BJ (cell line): ENCODE results near the gene KRT20. TPM values are rescaled to one million over a fixed set of nuclear protein-coding genes. Genes with fewer than 3 reads are reported as not detected.

Source experiments
- CTCF ChIA-PET: fragments of 350-600 bp; formaldehyde crosslinking; extraction: SDS; loops from one replicate; lab custom pipeline; 2021; ENCODE audit warnings: antibody characterized with exemption, inconsistent platforms; lab: Yijun Ruan, JAX
- POLR2A ChIA-PET: fragments of 300-600 bp; sonication (Branson Sonifier 250); formaldehyde crosslinking; extraction: SDS; loops from one replicate; lab custom pipeline; 2021; ENCODE audit warnings: antibody characterized with exemption; lab: Charles Lee
- DNase-seq: peaks from one replicate; pipeline ENCODE4 v3.0.0-alpha.2; 2011; ENCODE audit warnings: low read depth
- H3K27me3 ChIP-seq: 2 replicates; pipeline ENCODE4 v1.6.0; 2011; ENCODE audit warnings: low read length; ENCODE audit not compliant: control insufficient read depth, insufficient read depth
- H3K36me3 ChIP-seq: 2 replicates; pipeline ENCODE4 v1.5.1; 2011; ENCODE audit warnings: low read length; ENCODE audit not compliant: control insufficient read depth, insufficient read depth
- H3K4me3 ChIP-seq: 2 replicates; pipeline ENCODE4 v1.5.1; 2011; ENCODE audit warnings: low read depth, mild to moderate bottlenecking, control low read depth, low read length
- CTCF ChIP-seq: IDR thresholded peaks from 2 replicates; pipeline ENCODE4 v1.5.1; 2011; ENCODE audit warnings: low read depth, mild to moderate bottlenecking, control low read depth, inconsistent platforms, low read length, moderate library complexity; ENCODE audit not compliant: insufficient read depth
- polyA plus RNA-seq: library from polyadenylated mRNA; depleted of rRNA; stranded (reverse); fragments of >200 nt; gene quantifications from 2 replicates; pipeline ENCODE4 v1.2.3, GENCODE V29; 2011

Gene KRT20
- polyA plus RNA-seq, 1 experiment: not detected

DNA sequence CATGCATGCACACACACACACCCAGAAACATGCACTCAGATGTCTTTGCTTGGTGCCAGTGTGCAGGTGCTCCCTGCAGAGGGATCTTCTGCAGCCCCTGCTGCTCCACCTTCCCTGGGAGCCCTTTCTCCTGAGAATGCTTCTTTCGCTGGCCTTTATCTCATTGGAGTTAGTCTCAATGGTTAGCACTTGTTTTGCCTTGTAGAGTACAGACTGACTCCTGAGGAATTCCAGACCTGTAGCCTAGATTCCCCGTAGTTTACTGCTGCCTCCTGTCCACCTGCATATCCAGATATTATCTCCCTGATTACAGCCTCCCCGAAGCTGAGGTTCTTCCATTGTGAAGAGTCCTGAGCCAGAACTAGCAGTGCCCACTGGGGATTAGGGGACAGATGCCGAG, 14.9 kb downstream of the KRT20 start:
- CTCF ChIA-PET: interaction anchor here (1.0 kb wide), 1 partner anchor 795 kb away, joined by 3 read pairs; no protein-coding TSS in a partner anchor
- DNase-seq: no peak
- Histone ChIP-seq H3K36me3 (no peaks in the 10 kb centered on the region), H3K4me3 (no peak overlapping the region), H3K27me3 (no peaks in the 10 kb centered on the region)
- TF ChIP-seq CTCF: no peak
- POLR2A ChIA-PET: no interaction called here

- no peaks in the 10 kb centered on the region for H3K36me3 ChIP-seq
Observed at GRCh38 chr17:40866838-40867237, 18.2 kb downstream of the KRT20 start, which contains the start of gene KRT12. TSS of gene KRT12 (minus strand) at chr17:40867223. CDS start at chr17:40867186, 37 bp downstream.

GRCh38 chr17:40864661-40865390, 20.2 kb downstream of the KRT20 start:
- H3K27me3 ChIP-seq: no peaks in the 10 kb centered on the region
- CTCF ChIA-PET: interaction anchor here (1.1 to 2.6 kb wide), 2 partner anchors 684 to 783 kb away, joined by 5 to 8 read pairs; no protein-coding TSS in a partner anchor
- DNase-seq: no peak
- TF ChIP-seq CTCF: no peak
- no peak overlapping the region for H3K4me3 ChIP-seq
- H3K36me3 ChIP-seq: no peaks in the 10 kb centered on the region
- POLR2A ChIA-PET: interaction anchor here (0.6 kb wide), 1 partner anchor 9 kb away, joined by 3 read pairs; no protein-coding TSS in a partner anchor

More at GRCh38 chr17:40866838-40867237, 18.2 kb downstream of the KRT20 start, which contains the start of gene KRT12:
- CTCF ChIA-PET: interaction anchor here (0.8 to 2.4 kb wide), 4 partner anchors 10 to 796 kb away, joined by 3 to 6 read pairs (median 3); no protein-coding TSS in a partner anchor
- no peak for DNase-seq
- no peak within 1 kb of the TSS for H3K4me3 ChIP-seq
- TF ChIP-seq CTCF: no peak
- POLR2A ChIA-PET: interaction anchor here (0.6 kb wide), 1 partner anchor 15 kb away, joined by 11 read pairs; no protein-coding TSS in a partner anchor
- H3K27me3 ChIP-seq: no peaks in the 10 kb centered on the region

DNA sequence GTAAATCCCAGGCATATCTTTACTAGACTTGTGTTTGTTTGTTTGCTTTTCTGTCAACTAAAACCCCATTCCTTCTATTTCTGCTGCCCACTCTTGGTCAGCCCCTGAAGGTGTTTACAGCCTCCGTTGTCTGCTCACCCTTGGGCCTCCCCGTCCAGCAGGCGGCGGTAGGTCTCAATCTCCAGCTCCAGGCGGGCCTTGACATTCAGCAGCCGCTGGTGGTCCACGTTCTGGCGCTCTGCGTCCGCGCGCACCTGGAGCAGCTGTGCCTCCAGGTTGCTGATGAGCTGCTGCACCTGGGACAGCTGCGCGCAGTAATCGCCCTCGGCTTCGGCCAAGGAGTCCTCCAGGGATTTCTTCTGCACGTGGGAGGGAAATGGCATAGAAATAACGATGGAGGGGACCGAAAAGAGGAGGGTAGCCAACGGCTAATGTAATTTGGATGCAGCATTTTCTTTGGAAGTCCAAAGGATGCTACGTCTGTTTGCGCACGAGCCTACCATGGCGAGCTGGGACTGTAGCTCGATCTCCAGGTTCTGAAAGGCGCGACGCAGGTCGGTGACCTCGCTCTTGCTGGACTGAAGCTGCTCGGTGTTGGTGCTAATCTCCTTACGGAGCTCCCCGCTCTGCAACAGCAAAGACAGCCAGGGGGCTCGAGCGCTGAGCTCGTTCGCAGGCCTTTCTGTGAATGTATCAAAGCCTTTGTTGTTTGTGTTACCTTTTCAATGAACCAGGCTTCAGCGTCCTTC, 21.9 kb downstream of the KRT20 start:
- H3K4me3 ChIP-seq: no peak overlapping the region
- no peak for DNase-seq
- no peaks in the 10 kb centered on the region for H3K36me3 ChIP-seq
- TF ChIP-seq CTCF: no peak
- no peaks in the 10 kb centered on the region for H3K27me3 ChIP-seq
- CTCF ChIA-PET: interaction anchor here (0.9 to 9.8 kb wide), 3 partner anchors 8 to 801 kb away, joined by 3 to 217 read pairs (median 8); no protein-coding TSS in a partner anchor
- POLR2A ChIA-PET: no interaction called here
